AG20443 (cell line): ENCODE data around the gene REN.

Experiments
- DNase-seq: peaks from one replicate; pipeline ENCODE4 v3.0.0; 2012; ENCODE audit warnings: low spot score, mixed read lengths

REN gene

GRCh38 chr1:204153667-204154066 lies 12.5 kb downstream of the REN start:
- DNase-seq, result no peak

GRCh38 chr1:204152310-204153044 lies 13.7 kb downstream of the REN start:
- DNase-seq, result no peak

- DNase-seq, result peak; percentile 87
Measured at GRCh38 chr1:204151552-204152309, 14.4 kb downstream of the REN start, which contains the start of gene ETNK2. Gene ETNK2 (minus strand): TSS chr1:204152044. CDS start chr1:204151852, 192 bp downstream.

- DNase-seq, result peak; percentile 49
Measured at GRCh38 chr1:204150702-204151551, 15.2 kb downstream of the REN start.

- no peak for DNase-seq
Measured at GRCh38 chr1:204149635-204150565, 16.2 kb downstream of the REN start.

GRCh38 chr1:204149107-204149506 lies 17.0 kb downstream of the REN start:
- no peak for DNase-seq

GRCh38 chr1:204147406-204148383 lies 18.4 kb downstream of the REN start:
- no peak for DNase-seq

- DNase-seq, result no peak
Measured at GRCh38 chr1:204146965-204147364, 19.2 kb downstream of the REN start.

- no peak for DNase-seq
Measured at GRCh38 chr1:204146309-204146708, 19.8 kb downstream of the REN start.

GRCh38 chr1:204145033-204145504 lies 21.1 kb downstream of the REN start:
- no peak for DNase-seq

- no peak for DNase-seq
Measured at GRCh38 chr1:204143276-204144041, 22.7 kb downstream of the REN start.

GRCh38 chr1:204142032-204142974 lies 23.8 kb downstream of the REN start:
- no peak for DNase-seq

- DNase-seq, result no peak
Measured at GRCh38 chr1:204141131-204141530, 25.0 kb downstream of the REN start.

GRCh38 chr1:204139952-204140351 lies 26.2 kb downstream of the REN start:
- DNase-seq, result no peak

GRCh38 chr1:204139088-204139487 lies 27.0 kb downstream of the REN start:
- DNase-seq, result no peak

- DNase-seq, result no peak
Measured at GRCh38 chr1:204136814-204137213, 29.3 kb downstream of the REN start.

GRCh38 chr1:204134103-204134502 lies 32.0 kb downstream of the REN start:
- no peak for DNase-seq

- no peak for DNase-seq
Measured at GRCh38 chr1:204132718-204133117, 33.4 kb downstream of the REN start.
